Measurements from ENCODE around the gene DSCAM.
"Not testable (repeated sequence)": the region's sequence is repeated elsewhere in the genome, so short reads cannot be mapped to it uniquely, and the experiment has no call there.

Gene DSCAM, protein sequence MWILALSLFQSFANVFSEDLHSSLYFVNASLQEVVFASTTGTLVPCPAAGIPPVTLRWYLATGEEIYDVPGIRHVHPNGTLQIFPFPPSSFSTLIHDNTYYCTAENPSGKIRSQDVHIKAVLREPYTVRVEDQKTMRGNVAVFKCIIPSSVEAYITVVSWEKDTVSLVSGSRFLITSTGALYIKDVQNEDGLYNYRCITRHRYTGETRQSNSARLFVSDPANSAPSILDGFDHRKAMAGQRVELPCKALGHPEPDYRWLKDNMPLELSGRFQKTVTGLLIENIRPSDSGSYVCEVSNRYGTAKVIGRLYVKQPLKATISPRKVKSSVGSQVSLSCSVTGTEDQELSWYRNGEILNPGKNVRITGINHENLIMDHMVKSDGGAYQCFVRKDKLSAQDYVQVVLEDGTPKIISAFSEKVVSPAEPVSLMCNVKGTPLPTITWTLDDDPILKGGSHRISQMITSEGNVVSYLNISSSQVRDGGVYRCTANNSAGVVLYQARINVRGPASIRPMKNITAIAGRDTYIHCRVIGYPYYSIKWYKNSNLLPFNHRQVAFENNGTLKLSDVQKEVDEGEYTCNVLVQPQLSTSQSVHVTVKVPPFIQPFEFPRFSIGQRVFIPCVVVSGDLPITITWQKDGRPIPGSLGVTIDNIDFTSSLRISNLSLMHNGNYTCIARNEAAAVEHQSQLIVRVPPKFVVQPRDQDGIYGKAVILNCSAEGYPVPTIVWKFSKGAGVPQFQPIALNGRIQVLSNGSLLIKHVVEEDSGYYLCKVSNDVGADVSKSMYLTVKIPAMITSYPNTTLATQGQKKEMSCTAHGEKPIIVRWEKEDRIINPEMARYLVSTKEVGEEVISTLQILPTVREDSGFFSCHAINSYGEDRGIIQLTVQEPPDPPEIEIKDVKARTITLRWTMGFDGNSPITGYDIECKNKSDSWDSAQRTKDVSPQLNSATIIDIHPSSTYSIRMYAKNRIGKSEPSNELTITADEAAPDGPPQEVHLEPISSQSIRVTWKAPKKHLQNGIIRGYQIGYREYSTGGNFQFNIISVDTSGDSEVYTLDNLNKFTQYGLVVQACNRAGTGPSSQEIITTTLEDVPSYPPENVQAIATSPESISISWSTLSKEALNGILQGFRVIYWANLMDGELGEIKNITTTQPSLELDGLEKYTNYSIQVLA (N-terminal part only)

DNA sequence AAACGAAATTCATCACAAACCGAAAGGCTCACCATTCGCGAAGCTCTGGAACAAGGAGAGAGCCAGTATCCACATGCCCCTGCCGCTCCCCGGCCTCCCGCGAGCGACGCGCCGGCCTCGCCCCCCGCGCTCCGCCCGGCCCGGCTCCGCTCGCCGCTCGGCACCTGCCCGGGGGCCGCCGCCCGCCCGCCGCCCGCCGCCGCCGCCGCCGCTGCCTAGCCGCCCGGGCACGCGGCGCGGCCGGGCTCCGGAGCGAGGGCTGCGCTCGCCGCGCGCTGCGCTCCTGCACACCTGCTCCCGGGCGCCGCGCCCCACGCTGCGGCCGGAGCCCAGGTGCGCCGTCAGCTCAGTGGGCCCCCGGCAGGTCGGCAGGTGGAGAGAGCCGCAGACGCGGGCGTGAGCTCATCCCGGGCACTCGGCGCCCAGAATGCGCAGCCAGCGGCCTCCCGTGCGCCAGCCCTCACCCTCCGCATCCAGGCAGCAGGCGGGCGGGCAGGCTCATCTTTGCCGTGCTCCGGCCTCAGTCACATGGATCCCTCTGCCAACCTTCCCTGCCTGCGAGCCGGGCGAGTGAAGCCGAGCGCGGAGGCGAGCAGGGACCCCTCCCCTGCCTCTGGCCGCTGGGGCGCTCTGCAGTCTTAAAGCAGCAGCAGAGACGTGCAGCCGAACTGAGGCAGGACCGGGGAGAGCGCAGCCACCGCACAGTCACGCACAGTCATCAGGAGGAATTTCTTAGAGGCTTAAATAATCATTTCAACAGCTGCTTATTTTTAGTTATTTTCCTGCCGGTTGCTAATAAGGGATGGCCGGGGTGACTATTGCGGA lies at the start of gene DSCAM:
TSS of gene DSCAM (minus strand) at position 572 of the 825 bp plus-strand sequence. CDS start at position 75, 497 bp downstream.
- no peak for DNase-seq

DNA sequence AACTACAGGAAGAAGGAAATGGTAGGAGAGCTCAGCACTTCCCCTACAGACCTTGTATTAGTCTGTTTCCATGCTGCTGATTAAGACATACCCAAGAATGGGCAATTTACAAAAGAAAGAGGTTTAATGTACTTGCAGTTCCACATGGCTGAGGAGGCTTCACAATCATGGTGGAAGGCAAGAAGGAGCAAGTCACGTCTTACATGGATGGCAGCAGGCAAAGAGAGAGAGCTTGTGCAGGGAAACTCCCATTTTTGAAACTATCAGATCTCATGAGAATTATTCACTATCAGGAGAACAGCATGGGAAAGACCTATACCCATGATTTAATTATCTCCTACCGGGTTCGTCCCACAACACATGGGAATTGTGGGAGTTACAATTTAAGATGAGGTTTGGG lies 48.7 kb upstream of the DSCAM start:
- not testable (repeated sequence) for DNase-seq

DNA sequence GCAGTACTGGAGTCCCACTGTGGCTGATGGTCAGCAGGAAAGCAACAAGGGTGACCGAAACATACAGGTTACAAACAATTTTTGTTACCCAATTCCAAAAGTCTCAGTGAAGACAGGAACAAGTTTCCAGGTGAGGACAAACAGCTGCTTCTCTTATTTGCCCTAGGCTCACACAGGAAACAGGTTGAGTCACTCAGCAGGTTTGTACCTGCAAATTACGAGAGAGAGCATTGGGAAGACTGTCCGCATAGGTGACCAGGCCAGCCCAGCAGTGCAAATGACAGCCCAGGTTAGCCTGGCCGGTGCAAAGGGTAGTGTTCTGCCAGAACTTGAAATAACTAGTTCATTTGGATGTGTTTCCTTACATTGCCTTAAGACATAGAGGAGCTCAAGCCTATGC lies 40.0 kb upstream of the DSCAM start:
- no peak for DNase-seq

DNA sequence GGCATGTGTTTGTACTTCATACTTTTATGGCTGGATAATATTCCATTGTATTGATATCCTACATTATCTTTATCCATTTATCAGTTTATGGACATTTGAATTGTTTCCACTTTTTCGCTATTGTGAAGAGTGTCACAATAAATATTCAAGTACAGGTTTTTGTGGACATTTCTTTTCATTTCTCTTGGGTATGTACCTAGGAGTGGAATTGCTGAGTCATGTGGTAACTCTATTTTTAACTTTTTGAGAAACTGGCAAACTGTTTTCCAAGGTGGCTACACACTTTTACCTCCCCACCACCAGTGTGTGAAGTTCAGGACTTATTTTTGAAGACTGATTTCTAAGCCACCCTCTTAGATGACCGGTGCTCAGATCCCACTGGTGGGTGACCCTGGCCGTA lies 39.0 kb upstream of the DSCAM start:
- DNase-seq, result no peak

DNA sequence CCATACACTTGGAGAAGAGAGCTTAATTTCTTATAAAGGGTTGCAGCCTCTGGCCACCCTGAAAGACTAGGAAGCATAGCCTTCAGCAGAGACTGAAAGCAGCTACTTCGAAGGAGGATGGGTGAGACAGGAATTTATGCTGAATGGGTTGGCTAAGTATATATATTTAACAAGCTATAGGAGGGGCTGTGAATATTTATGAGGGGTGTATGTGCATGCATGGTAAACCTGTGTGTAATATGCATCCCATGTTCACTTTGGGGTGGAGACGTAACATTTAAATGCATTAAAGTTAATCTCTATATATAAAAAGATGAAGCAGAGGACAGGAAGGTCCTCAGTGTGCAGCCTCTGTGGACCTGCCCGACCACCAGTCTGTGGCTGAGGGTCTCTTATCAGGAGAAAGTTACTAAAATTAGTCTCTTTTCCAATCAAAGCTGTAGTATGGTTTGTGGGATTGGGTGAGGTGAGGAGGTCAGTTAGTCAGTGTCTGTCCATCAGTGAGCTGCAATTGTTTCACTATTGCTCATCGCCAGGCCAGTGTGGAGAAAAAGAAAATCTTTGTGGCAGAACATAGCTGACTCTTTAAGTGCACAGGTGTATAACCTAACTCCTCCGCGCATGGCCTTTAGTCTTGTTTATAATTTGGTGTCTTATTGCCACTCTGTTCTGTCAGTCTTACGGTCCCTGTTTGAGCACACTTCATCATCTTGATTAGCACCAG lies 35.4 kb upstream of the DSCAM start:
- no peak for DNase-seq

DNA sequence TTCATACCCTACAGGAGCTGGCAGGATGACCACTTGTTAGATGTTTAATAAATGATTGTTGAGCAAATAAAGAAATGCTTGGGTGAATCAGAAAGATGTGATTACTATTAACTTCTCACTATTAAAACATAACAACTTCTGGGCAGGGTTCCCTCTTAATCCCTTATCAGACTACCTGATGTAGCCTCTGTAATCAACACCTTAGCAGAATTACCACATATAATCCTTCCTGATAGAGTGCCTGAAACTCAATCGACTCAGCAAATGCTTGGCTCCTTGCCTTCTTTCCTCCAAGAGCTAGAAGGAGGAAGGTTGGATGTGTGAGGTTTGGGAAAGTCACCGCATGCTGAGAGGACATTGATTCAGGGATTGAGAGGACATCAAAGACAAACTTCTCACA lies 34.8 kb upstream of the DSCAM start:
- DNase-seq, result no peak

DNA sequence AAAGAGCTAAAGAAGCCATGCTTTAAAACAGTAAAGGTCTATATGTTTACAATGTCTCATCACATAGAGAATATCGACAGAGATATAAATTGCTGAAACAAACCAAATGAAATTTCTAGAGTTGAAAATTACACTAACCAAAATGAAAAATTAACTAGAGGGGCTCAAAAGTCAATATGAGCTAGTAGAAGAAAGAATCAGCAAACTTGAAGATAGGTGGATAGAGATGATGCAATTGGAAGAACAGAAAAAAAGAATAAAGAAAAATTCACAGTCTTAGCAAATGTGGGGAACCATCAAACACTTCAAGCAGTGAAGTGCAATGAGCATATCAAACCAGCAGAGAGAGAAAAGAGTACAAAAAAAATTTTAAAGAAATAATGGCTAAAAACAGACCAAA lies 24.1 kb upstream of the DSCAM start:
- no peak for DNase-seq

DNA sequence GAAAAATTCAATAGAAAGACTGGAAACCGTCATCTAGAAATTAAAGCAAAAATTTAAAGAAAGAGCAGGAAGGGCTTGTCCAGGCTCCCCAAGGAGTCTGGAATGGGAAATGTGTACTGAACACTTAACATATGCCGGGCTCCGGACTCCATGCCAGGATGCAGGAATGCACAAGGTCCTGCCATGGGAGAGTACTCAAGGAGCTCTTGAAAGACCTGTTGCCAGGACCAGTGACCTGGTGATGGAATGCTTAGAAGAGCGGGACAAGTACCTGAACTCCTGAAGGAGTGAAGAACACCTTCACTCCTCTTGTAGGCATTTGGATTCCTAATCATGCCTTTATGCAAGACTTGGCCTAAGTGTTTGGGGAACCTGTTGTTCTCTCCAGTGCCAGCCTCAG lies 16.9 kb upstream of the DSCAM start:
- no peak for DNase-seq

DNA sequence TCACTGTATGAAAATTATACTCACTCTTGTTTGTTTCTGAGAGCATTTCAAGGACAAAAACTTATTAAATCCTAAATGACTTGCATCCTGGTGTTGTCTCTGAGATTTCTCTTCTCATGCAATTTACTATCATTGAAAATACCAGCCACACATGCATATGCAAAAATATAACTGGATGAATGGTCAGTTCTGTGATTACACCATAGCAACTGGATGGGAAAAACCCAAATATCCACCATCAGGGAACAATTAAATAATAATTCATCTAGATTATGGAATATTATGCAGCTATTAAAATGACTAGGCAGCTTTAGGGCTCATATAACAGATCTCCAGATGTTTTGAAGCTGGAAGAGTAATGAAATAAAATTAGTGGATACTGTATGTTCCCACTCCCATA lies 11.6 kb upstream of the DSCAM start:
- DNase-seq, result no peak

DNA sequence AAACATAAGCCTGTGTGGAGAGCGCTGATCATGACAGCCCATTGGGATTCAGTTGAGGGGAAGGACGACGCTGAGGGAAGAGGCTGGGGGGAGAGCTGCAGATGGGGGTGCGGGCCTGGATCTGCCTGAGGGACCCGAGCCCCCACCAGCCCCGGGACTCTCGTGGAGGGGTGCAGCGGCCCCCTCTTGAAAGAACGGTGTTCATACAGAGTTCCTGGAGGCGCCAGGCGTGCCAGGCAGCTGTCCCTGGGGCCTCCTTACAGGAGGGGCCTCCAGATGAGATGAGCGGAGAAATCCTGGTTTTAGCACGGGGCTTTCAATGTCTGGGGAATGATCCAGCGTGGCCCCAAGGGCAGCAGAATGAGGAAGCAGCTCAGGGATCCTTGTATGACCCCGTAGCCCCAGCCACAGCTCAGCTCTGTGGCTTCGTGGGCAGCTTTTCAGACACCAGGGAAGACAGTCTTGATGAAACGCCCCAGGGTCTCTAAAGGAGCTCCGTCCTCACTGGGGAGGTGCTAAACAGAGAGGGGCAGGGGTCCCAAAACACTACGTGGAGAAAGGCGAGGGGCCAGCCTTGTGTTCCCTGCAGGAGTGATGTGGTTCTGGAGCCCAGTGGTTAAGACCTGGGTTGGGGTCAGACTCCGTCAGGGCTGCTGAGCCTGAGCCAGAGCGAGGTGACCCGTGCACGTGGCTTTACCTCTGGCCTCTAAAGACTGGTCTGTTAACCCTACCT lies 7.2 kb upstream of the DSCAM start:
- DNase-seq, result no peak

DNA sequence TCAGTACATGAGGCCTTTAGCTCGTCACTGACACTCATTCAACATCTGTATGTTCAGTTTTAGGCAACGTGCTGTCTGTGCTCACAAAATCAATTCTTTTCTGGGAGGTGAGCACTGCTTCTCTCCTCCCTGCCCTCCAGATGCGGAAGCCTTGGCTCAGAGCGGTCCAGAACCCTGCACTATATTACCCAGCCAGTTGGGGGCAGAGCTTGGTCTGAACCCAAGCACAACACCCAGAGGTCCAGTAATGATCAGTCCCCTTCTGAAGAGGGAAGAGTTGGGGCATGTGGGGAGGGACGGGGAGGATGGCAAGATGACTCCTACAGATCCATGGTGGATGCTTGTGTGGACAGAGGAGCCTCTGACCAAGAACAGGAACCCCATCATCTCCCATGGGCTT lies 5.6 kb upstream of the DSCAM start:
- DNase-seq, result no peak

DNA sequence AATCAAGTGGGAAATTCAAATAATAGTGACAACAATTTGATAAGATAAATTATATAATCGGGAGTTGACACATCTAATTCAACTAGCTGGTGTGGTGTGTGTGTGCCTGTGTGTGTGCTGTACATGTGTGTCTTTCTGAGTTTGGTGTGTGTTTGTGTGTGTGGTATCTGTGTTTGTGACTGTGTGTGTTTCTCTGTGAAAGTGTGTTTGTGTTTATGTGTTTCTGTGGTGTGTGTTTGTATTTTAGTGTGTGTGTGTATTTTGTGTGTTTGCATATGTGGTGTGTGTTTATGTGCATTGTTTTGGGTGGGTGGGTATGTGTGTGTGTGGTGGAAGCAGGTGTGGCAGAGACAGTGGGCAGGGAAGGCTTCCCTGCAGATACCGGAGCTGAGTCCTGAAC lies 4.8 kb upstream of the DSCAM start:
- DNase-seq, result no peak

DNA sequence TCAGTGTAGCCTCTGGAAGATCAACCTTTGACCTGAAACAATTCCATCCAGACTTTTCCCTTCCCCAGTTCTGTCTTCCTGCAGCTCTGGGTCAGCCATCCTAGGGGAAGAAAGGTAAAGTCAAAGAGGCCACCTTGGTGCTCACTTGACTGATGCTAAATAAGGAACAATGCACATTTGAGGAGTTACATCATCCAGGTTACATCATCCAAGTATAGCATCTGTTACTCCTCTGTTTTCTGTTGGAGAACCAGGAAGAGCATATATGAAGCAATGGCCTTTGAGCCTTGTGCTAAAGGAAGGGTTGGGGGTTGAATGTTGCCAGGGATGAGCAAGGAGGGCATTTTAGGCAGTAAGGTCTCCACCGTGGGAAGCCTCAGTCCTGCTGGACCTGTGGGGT lies 3.1 kb upstream of the DSCAM start:
- DNase-seq, result no peak

DNA sequence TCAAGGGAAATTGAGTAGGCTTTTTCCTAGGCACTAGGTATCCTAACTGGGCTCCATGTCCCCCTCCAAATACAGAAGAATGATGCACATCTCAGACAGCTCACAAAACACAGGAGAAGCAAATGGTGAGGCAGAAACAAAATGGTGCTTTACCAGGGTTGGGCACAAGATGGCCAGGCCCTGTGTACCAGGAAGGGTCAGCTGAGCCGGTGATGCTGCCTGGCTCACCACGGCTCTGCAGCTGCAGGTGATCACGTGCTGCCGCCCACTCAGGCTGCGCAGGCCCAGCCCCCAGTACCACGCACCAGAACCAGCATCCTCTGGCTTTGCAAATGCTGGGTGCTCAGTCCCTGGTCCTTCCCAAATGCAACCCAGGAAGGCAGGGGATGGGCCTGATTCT lies 993 bp upstream of the DSCAM start:
- DNase-seq, result no peak

DNA sequence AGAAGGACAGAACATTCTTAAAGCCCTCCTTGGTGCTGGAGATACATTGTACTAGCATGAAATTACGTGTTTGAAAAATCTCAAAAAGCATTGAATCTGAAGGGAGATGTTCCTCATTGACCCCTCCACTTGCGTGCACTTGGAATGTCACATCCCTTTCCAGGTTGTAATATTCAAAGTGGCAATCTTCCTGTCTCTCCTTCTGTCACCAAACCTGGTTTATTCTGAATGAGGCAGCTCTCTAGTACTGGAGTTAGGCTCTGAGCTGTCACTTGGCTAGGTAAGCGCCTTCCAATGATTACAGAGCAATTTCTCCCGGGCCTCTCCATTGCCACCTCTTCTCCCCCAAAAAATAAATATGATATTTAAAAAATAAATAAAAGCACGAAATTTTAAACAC lies 855 bp downstream of the DSCAM start:
- DNase-seq, result no peak

DNA sequence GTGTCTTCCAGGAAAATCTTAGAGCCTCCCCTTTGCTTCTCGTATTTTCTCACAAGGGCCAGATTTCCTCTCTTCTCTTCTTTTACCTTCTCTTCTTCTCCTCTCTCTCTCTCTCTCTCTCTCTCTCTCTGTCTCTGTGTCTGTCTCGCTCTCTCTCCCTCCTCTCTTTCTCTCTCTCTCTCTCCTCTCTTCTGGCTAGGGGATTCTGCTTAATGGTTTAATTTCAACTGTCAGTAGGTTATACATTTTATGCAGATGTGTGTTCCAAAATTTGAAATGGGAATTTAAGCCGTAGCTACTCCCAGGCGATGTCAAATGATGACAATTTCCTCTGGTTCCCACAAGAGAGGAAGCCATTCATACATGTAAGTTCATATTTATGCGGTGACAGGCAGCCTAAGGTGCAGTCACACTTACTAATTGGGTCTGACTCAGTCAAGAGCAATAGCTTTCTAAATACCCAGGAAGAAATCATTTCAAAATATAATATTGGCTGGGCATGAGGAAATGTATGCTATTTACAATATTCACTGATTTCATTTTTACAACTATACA lies 1.4 kb downstream of the DSCAM start:
- no peak for DNase-seq

DNA sequence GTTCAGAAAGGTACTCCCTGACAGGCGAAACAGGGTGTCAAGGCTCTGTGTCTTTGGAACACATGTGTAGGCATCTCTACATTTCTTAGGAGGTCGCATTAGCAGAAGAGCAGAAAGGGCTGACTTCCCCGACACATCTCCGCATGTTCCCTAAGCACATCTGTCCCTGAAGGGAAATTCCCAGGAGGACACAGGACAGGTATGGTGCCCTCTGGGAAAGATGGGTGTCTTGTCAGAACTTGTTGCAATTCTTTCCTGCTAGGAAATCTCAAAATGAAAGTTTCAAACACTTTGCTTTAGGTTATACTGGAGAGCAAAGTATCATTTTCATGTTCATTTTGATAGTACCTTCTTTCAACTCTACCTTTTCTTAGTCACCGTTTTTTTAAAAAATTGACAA lies 2.0 kb downstream of the DSCAM start:
- DNase-seq, result no peak

DNA sequence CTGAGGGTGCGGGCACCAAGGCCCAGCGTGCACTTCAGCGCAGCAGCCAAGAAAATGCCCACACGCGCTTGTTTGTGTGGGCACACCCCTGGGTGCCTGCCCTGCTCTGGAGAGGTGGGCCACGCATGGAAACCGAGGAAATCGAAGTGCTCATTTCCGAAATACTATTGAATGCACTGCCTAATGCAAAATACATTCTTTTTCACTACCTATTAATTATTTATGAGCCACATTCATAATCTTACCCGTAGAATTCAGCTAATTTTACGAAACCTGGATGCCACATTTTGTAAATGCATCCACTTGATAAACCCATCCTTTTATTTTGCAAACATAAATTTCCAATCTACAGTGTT lies 4.8 kb downstream of the DSCAM start:
- no peak for DNase-seq

DNA sequence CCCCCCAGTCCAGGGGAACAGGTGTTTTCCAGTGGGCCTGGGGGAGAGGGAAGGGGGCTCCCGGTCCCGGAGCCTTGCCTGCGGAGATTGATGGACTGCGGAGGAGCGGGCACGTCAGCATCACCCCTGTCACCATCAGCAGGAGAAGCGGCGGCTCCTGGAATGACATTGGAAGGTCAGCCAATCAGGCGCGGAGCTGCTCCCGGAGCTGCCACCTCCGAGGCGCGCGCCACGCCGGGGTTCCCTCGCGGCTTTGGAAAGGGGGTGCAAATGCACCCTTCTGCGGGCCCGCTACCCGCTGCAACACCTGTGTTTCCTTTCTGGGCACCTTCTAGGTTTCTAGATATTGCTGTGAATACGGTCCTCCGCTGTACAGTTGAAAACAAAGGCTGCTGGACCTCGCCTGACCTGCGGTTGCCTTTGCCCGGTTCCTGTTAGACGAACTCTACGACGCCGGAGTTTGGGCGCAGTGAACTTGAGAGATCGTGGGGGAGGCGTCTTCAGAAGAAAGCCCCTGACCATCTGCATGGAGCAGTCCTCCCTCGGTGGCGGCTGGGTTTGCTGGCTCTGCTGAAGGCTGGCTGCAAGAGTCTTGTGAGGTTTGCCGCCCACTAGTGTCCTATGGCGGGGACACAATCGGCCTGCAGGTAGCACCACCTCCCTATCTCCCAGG lies 5.3 kb downstream of the DSCAM start:
- peak; percentile 86 for DNase-seq

DNA sequence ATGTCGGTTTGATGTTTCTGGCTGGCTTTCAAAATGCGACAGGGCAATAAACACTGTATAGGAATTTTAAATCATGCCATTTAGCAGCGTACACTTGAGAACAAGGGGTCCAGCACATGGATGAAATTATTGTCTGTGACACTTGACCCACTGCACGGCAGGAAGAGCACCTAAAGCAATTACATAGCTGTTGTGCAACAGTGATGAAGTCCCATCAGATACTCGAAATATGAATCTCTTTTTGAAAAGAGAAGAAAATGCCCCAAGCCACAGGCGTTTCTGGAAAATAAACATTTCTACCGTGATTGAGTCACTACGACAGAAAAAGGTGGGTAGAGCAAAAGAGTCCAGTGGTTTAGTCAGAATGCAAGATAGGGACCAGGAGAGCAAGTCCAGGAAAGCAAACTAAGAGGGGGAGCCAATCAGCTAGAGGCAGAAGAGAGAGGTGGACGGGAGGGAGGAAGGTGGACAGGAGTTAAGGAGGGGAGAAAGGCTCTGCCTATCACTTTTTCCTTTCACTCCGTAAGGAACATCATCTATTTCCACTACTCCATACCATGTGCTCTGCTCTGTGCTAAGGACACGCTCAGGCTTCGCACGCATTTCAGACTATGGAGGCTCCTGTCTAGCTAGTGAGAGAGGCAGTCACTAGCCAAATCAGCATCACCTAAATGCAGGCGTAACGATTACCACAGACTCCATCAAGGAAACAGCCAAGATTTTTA lies 6.4 kb downstream of the DSCAM start:
- DNase-seq, result no peak

Measured in NCI-H524 treated with DMSO at 0.1 percent for 48 hours (cell line).